ENCODE measurements around the gene PAX9. TPM values are rescaled to one million over a fixed set of nuclear protein-coding genes. Genes with fewer than 3 reads are reported as not detected.

PAX9 gene
- total RNA-seq, 4 donors from 2014 or later = 0.81 to 5.4 (median 1.3) TPM

- Histone ChIP-seq H3K27ac (no peak overlapping the region), H3K9me3 (peaks cover 0 to 14% (median 0%) of the 10 kb centered on the region in 3 donors), H3K36me3 (no peaks in the 10 kb centered on the region), H3K4me1 (no peaks in the 10 kb centered on the region), H3K4me3 (no peak overlapping the region), H3K27me3 (peaks cover 48% of the 10 kb centered on the region)
- TF ChIP-seq POLR2A (IDR thresholded peaks at IDR 0.05) = no peak
- no peak for TF ChIP-seq EP300 (IDR thresholded peaks at IDR 0.05)
- TF ChIP-seq, protein P1, sequence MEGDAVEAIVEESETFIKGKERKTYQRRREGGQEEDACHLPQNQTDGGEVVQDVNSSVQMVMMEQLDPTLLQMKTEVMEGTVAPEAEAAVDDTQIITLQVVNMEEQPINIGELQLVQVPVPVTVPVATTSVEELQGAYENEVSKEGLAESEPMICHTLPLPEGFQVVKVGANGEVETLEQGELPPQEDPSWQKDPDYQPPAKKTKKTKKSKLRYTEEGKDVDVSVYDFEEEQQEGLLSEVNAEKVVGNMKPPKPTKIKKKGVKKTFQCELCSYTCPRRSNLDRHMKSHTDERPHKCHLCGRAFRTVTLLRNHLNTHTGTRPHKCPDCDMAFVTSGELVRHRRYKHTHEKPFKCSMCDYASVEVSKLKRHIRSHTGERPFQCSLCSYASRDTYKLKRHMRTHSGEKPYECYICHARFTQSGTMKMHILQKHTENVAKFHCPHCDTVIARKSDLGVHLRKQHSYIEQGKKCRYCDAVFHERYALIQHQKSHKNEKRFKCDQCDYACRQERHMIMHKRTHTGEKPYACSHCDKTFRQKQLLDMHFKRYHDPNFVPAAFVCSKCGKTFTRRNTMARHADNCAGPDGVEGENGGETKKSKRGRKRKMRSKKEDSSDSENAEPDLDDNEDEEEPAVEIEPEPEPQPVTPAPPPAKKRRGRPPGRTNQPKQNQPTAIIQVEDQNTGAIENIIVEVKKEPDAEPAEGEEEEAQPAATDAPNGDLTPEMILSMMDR (IDR thresholded peaks at IDR 0.05) = no peak
- no peak for TF ChIP-seq POLR2AphosphoS5 (IDR thresholded peaks at IDR 0.05)
- ATAC-seq = no peak
- WGBS, 2 donors (ENCODE audit: low coverage in 1 of 2) = no CpG with 5 or more reads among the region's 1 CpG
Observed at GRCh38 chr14:36625014-36625413, 36.6 kb upstream of the PAX9 start.

DNA sequence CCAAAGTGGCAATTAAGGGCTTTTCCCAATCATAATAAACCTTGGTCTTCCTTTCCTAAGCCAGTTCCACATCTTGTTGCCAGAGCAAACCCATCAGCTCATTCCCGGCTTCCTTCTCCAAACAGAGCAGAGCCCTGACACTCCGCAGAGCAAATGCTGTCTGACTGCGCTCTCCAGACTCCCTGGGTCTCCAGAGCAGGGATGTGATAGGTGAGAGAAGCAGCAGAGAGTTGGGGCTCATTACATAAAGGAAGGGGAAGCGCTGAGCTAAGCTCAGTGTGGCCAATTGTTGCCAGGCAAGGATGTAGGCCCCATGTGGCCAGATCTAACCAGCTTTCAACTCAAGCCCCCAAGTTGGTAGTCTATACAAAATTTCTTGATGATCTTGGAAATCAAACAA is 36.2 kb upstream of the PAX9 start:
- Histone ChIP-seq H3K27me3 (peaks cover 46% of the 10 kb centered on the region), H3K9me3 (peaks cover 0 to 14% (median 0%) of the 10 kb centered on the region in 3 donors), H3K27ac (no peak overlapping the region), H3K36me3 (no peaks in the 10 kb centered on the region), H3K4me1 (no peaks in the 10 kb centered on the region), H3K4me3 (no peak overlapping the region)
- ATAC-seq = no peak
- TF ChIP-seq POLR2A (IDR thresholded peaks at IDR 0.05) (no peak), EP300 (IDR thresholded peaks at IDR 0.05) (no peak), POLR2AphosphoS5 (IDR thresholded peaks at IDR 0.05) (no peak)
- TF ChIP-seq, protein P1 (IDR thresholded peaks at IDR 0.05) = no peak
- 60 to 67% methylated on average over 1 to 2 of the region's 4 CpGs for WGBS, 2 donors (ENCODE audit: low coverage in 1 of 2)

DNA sequence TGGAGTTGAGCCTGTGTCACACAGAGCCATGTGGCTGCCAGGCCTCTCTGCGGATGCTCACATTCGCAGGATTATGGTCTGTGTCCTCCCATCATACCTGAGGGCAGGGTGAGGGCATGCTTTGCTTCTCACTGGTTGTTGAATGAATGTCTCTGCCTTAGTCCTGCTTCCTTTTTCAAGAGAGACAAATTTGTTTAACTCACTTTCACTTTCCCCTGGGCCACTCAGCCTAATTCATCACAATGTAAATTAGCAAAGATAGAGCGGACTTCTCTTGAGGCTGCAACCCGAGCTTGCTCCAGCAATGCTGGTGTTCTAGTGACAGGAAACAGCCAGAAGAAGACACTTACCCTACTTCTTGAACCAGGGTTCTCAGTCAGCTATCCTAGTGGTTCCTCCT is 35.5 kb upstream of the PAX9 start:
- no peak for ATAC-seq
- TF ChIP-seq POLR2AphosphoS5 (IDR thresholded peaks at IDR 0.05) (no peak), POLR2A (IDR thresholded peaks at IDR 0.05) (no peak), EP300 (IDR thresholded peaks at IDR 0.05) (no peak)
- TF ChIP-seq, protein P1 (IDR thresholded peaks at IDR 0.05) = no peak
- H3K4me3 ChIP-seq = no peak overlapping the region
- H3K4me1 ChIP-seq = no peaks in the 10 kb centered on the region
- peaks cover 46% of the 10 kb centered on the region for H3K27me3 ChIP-seq
- H3K9me3 ChIP-seq = peaks cover 0 to 14% (median 0%) of the 10 kb centered on the region in 3 donors
- 38 to 74% methylated on average over 4 of the region's 4 CpGs for WGBS, 2 donors (ENCODE audit: low coverage in 1 of 2)
- no peaks in the 10 kb centered on the region for H3K36me3 ChIP-seq
- H3K27ac ChIP-seq = no peak overlapping the region

DNA sequence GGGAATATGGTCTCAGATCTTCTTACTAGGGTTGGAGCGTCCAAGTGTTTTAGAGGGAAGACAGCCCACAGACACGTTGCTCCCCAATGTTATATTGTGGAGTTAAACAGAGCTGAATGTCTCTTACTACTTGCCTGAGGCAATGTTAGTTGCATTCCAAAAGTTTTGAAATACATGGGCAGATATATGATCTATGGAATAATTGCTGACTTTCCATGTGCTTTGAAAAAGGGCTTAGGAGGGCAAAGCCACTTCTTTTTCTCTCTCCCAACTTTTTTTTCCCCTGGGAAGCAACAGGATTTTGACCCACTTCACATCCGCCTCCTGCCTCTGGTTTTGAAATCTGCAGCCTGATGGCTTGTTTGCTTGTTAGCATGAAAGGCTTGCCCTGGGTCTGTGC is 33.7 kb upstream of the PAX9 start:
- Histone ChIP-seq H3K27me3 (peaks cover 48% of the 10 kb centered on the region), H3K4me3 (no peak overlapping the region), H3K4me1 (no peaks in the 10 kb centered on the region), H3K9me3 (no peaks in the 10 kb centered on the region), H3K36me3 (no peaks in the 10 kb centered on the region), H3K27ac (no peak overlapping the region)
- TF ChIP-seq, protein P1 (IDR thresholded peaks at IDR 0.05) = no peak
- 20 to 78% methylated on average over 1 to 3 of the region's 3 CpGs for WGBS, 2 donors (ENCODE audit: low coverage in 1 of 2)
- ATAC-seq = no peak

GRCh38 chr14:36633580-36633979 is 28.1 kb upstream of the PAX9 start:
- no peak overlapping the region for H3K4me3 ChIP-seq
- WGBS, 2 donors (ENCODE audit: low coverage in 1 of 2) = 82 to 87% methylated on average over 3 of the region's 3 CpGs
- no peak for TF ChIP-seq POLR2AphosphoS5 (IDR thresholded peaks at IDR 0.05)
- no peak for TF ChIP-seq POLR2A (IDR thresholded peaks at IDR 0.05)
- TF ChIP-seq, protein P1 (IDR thresholded peaks at IDR 0.05) = no peak
- no peak for TF ChIP-seq EP300 (IDR thresholded peaks at IDR 0.05)
- no peaks in the 10 kb centered on the region for H3K9me3 ChIP-seq
- no peaks in the 10 kb centered on the region for H3K4me1 ChIP-seq
- H3K27me3 ChIP-seq = peaks cover 39% of the 10 kb centered on the region
- no peak overlapping the region for H3K27ac ChIP-seq
- no peak for ATAC-seq
- H3K36me3 ChIP-seq = no peaks in the 10 kb centered on the region
